Retinal pigment epithelial cell (primary cell): Measurements from ENCODE around the gene EFEMP1.

Experiments used
- DNase-seq: peaks from one replicate; pipeline ENCODE4 v3.0.0-alpha.2; 2010; ENCODE audit warnings: low read depth
- H3K4me3 ChIP-seq: 2 replicates; pipeline ENCODE4 v1.5.1; 2011; ENCODE audit warnings: mild to moderate bottlenecking, low read length, control low read depth, moderate library complexity
- CTCF ChIP-seq: conservative IDR thresholded peaks from 2 replicates; pipeline ENCODE4 v1.5.1; 2011; ENCODE audit warnings: low read depth, low read length, control low read depth, inconsistent platforms

EFEMP1 gene

DNA sequence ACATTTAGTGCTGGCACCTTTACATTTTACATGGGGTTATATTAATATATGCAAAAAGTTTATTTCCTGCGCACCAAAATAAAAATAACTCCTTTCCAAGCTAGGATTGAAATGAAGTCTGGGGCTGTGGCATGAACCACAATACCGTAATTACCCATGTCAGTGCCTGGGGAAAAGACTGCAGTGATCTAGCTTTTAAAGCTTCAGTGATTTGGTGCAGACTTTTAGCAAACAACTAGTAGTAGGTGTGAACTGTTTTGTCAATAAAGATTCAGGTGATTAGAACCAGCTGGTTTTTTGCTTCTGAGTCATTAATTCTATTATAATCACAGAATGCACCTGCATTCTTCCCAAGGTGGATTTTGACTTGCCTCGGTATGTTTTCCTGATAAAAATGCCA, 21.2 kb downstream of the EFEMP1 start:
- no peak for TF ChIP-seq CTCF
- H3K4me3 ChIP-seq: no peak overlapping the region
- no peak for DNase-seq

- TF ChIP-seq CTCF: no peak
- no peak for DNase-seq
- no peak overlapping the region for H3K4me3 ChIP-seq
Measured at GRCh38 chr2:55901941-55902340, 21.6 kb downstream of the EFEMP1 start.

DNA sequence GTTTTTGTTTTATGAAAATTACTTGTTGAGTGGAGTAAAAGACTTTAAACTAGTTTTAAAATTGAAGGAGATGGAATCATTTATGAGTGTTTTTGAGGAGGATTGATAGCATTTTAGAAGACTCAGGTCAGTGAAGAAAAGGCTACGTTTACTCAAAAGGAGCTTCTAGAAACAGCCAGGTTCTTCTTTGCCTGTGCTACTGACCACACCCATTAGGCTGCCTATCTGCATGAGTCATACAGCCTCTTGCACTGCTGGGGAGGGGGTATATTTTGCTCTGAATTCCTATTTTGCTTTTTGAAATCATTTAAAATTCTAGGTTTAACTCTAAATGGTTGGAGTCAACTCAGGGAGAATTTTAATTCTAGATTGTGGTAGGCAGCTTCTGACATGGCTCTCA, 22.3 kb downstream of the EFEMP1 start:
- no peak for TF ChIP-seq CTCF
- DNase-seq: no peak
- H3K4me3 ChIP-seq: no peak overlapping the region

DNA sequence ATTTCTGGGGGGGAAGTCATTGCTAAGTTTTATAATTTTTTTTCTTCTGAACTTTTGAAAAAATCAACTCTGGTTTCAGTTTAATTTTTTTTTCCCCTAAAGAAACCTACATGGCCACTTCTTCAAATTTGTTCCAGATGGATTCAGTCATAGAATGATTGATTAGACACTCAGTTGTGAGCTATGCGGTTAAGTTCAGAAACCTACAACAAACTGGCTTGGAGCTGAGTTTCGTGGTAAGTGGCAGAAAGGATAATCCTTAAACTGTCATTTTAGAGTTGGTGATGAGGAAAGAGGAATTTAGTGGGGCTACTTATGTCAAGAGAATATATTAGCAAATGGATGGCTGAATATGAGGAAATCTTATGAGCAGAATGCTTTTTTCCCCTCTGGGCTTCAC, 23.7 kb downstream of the EFEMP1 start:
- no peak overlapping the region for H3K4me3 ChIP-seq
- no peak for DNase-seq
- no peak for TF ChIP-seq CTCF

GRCh38 chr2:55898386-55899040, 25.1 kb downstream of the EFEMP1 start:
- no peak for TF ChIP-seq CTCF
- DNase-seq: no peak
- no peak overlapping the region for H3K4me3 ChIP-seq

- H3K4me3 ChIP-seq: no peak overlapping the region
- DNase-seq: no peak
- TF ChIP-seq CTCF: no peak
Measured at GRCh38 chr2:55896633-55897032, 26.9 kb downstream of the EFEMP1 start.

DNA sequence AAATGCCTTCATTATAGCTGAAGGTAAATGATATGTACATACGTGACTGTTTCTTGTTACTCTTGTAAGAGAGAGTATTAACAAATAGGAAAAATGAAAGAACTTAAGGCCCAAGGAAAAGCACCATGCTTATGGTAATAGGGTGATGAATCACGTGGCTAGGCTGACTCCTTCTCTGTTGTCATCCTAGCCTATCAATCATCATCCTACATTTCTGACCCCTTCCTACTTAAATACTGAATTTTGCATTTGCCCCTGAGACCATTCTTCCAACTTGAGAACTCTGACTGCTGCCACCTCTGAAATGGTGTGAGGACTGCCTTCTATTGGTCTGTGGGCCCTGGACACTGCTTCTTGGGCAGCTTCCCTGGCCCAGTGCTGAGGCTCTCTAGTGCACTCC, 28.9 kb downstream of the EFEMP1 start:
- no peak overlapping the region for H3K4me3 ChIP-seq
- TF ChIP-seq CTCF: no peak
- DNase-seq: no peak
